Activated CD4-positive, alpha-beta memory T cell treated with anti-CD3 and anti-CD28 coated beads for 36 hours (primary cell): ENCODE data around the gene VWA1. TPM values are rescaled to one million over a fixed set of nuclear protein-coding genes. Genes with fewer than 3 reads are reported as not detected.
A peak's percentile ranks its signal among the peaks of the same experiment; 100 is the strongest.
"Not testable (repeated sequence)": the region's sequence is repeated elsewhere in the genome, so short reads cannot be mapped to it uniquely, and the experiment has no call there.

Experiments used
- CTCF ChIA-PET: fragments of 350-600 bp; sonication (Branson Sonifier 250); formaldehyde crosslinking; loops from one replicate; lab custom pipeline; 2021; ENCODE audit warnings: antibody characterized with exemption, inconsistent platforms; lab: Charles Lee
- POLR2A ChIA-PET: fragments of 350-600 bp; sonication (Branson Sonifier 250); formaldehyde crosslinking; loops from one replicate; lab custom pipeline; 2021; ENCODE audit warnings: antibody characterized with exemption; lab: Charles Lee
- DNase-seq: peaks from one replicate; pipeline ENCODE4 v3.0.0-alpha.2; 2020
- H3K27ac Mint-ChIP-seq: one replicate; pipeline ENCODE4 v1.8.0; 2021; ENCODE audit warnings: mixed read lengths
- H3K27me3 Mint-ChIP-seq: one replicate; pipeline ENCODE4 v1.8.0; 2021; ENCODE audit warnings: mixed read lengths
- H3K36me3 Mint-ChIP-seq: one replicate; pipeline ENCODE4 v1.8.0; 2021; ENCODE audit warnings: mixed read lengths
- H3K4me1 Mint-ChIP-seq: one replicate; pipeline ENCODE4 v1.8.0; 2021; ENCODE audit warnings: low read depth, mixed read lengths
- H3K4me3 Mint-ChIP-seq: one replicate; pipeline ENCODE4 v1.8.0; 2021; ENCODE audit warnings: mild to moderate bottlenecking, mixed read lengths
- H3K9me3 Mint-ChIP-seq: one replicate; pipeline ENCODE4 v1.8.0; 2021; ENCODE audit warnings: mixed read lengths
- intact Hi-C: fragments of 100-400 bp; cut with micrococcal nuclease; formaldehyde crosslinking; loops from one replicate; pipeline ENCODE4 v1.15.1; 2023
- total RNA-seq, 2 experiments: library from RNA; stranded (reverse); gene quantifications; one replicate each; pipeline ENCODE4 v1.2.3, GENCODE V29; 2021

The VWA1 gene
- total RNA-seq, 2 experiments from 2014 or later = 0.69 to 0.92 TPM

DNA sequence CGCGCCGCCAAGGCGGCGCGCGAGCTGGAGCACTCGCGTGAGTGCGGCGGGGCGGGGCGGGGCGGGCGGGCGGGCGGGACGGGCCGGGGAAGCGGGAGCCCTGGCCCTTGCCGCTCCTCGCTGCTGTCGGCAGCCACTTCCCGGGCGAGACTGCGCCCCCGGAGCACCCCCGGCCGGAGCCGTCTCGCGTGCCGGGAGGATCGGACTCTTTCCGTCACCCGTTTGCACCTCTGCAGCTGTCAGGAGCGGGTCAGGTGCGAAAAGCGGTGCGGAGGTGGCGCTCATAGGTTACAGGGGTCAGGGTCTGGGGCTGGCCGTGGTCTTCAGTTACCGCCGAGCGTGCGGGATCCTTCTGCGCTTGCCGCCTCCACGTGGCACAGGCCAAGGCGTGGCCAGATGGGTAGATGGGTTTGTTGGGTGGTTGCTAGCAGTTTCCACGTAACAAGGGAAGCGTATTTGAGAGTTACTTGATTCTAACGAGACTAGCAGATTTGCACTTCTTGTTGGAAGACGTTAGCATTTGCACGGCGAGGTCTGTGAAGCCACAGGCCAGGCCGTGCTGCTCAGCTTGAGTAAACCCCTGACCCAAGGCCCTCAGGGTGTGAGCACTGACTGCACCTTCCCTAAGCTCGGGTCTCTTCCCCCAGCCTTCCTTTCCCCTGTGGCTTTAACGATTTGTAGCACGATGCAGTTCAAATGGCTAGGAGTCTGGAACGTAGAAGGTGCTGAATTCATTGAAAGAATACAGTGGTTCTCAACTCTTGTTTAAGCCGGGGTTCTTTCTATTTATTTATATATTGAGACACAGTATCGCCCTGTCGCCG, 36.8 kb downstream of the VWA1 start:
- DNase-seq = peak; percentile 28
- POLR2A ChIA-PET, H3K27me3 Mint-ChIP-seq, intact Hi-C loops, H3K36me3 Mint-ChIP-seq, CTCF ChIA-PET, H3K9me3 Mint-ChIP-seq: not testable (repeated sequence)
- H3K4me1 Mint-ChIP-seq = peaks cover 26% of the 10 kb centered on the region
- peak overlapping the region; percentile 8 for H3K27ac Mint-ChIP-seq
- peak overlapping the region; percentile 73 for H3K4me3 Mint-ChIP-seq

GRCh38 chr1:1476011-1476410, 40.5 kb downstream of the VWA1 start:
- peaks cover 13% of the 10 kb centered on the region for H3K4me1 Mint-ChIP-seq
- CTCF ChIA-PET = not testable (repeated sequence)

GRCh38 chr1:1477206-1477605, 41.7 kb downstream of the VWA1 start:
- no peaks in the 10 kb centered on the region for H3K27me3 Mint-ChIP-seq
- no peak for DNase-seq
- intact Hi-C loops = no loop called here
- H3K36me3 Mint-ChIP-seq = peaks cover 20% of the 10 kb centered on the region
- peaks cover 12% of the 10 kb centered on the region for H3K4me1 Mint-ChIP-seq
- ChIA-PET POLR2A (no interaction called here), CTCF (no interaction called here)
- H3K27ac Mint-ChIP-seq = no peak overlapping the region
- no peak overlapping the region for H3K4me3 Mint-ChIP-seq
- no peaks in the 10 kb centered on the region for H3K9me3 Mint-ChIP-seq

More at GRCh38 chr1:1476011-1476410, 40.5 kb downstream of the VWA1 start:
- POLR2A ChIA-PET, intact Hi-C loops, H3K27ac Mint-ChIP-seq, DNase-seq, H3K9me3 Mint-ChIP-seq, H3K4me3 Mint-ChIP-seq, H3K27me3 Mint-ChIP-seq: not testable (repeated sequence)
- peaks cover 16% of the 10 kb centered on the region for H3K36me3 Mint-ChIP-seq

- intact Hi-C loops = no loop called here
- no peak overlapping the region for H3K4me3 Mint-ChIP-seq
- ChIA-PET CTCF (no interaction called here), POLR2A (no interaction called here)
- H3K27ac Mint-ChIP-seq = no peak overlapping the region
- H3K4me1 Mint-ChIP-seq = peaks cover 2% of the 10 kb centered on the region
- no peaks in the 10 kb centered on the region for H3K9me3 Mint-ChIP-seq
- H3K27me3 Mint-ChIP-seq = no peaks in the 10 kb centered on the region
- peaks cover 23% of the 10 kb centered on the region for H3K36me3 Mint-ChIP-seq
- DNase-seq = no peak
Observed at GRCh38 chr1:1479547-1480487, 44.3 kb downstream of the VWA1 start.

DNA sequence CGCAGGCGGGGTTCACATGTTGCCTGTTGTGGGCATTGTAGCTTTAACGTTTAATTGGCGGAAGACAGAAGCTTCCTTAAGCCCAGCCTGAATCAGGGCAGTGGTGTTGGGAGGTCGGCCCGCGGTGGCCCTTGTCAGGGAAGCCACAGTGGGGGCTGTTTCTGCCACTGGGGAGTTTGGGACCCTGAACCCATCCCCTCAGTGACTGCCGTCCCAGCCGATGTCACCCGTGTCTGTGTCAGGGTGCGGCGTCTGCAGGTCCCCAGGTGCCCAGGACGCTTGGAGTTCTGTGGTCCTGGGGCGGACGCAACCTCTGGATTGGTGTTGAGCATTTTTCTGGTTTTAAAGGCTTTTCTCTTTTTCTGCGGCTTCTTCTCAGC, 45.0 kb downstream of the VWA1 start:
- intact Hi-C loops, DNase-seq, H3K9me3 Mint-ChIP-seq, H3K4me3 Mint-ChIP-seq, H3K4me1 Mint-ChIP-seq, CTCF ChIA-PET, H3K27me3 Mint-ChIP-seq, H3K27ac Mint-ChIP-seq, POLR2A ChIA-PET: not testable (repeated sequence)
- H3K36me3 Mint-ChIP-seq = peaks cover 23% of the 10 kb centered on the region

DNA sequence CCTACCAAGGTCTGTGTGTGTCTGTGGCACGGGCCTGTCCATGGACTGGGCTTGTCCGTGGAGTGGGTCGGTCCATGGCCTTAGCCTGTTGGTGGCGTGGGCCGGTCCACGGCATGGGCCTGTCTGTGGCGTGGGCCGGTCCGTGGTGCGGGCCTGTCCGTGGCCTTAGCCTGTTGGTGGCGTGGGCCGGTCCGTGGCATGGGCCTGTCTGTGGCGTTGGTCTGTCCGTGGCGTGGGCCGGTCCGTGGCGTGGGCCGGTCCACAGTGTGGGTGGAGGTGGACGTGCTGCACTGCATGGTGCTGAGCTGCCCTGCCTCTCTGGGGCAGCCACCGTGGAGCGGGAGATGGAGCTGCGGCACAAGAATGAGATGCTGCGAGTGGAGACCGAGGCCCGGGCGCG, 46.3 kb downstream of the VWA1 start:
- H3K27ac Mint-ChIP-seq, POLR2A ChIA-PET, intact Hi-C loops, H3K9me3 Mint-ChIP-seq, H3K4me1 Mint-ChIP-seq, H3K27me3 Mint-ChIP-seq, H3K4me3 Mint-ChIP-seq, CTCF ChIA-PET, DNase-seq: not testable (repeated sequence)
- peaks cover 23% of the 10 kb centered on the region for H3K36me3 Mint-ChIP-seq

DNA sequence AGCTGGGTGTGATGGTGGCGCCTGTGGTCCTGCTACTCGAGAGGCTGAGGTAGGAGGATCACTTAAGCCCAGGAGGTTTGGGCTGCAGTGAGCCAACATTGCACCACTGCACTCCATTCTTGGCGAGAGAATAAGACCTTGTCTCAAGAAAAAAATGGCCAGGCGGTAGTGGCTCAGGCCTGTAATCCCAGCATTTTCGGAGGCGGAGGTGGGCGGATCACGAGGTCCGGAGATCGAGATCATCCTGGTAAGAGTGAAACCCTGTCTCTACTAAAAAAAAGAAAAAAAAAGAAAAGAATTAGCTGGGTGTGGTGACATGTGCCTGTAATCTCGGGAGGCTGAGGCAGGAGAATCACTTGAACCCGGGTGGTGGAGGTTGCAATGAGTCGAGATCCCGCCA, 47.4 kb downstream of the VWA1 start:
- no peaks in the 10 kb centered on the region for H3K9me3 Mint-ChIP-seq
- H3K27me3 Mint-ChIP-seq = no peaks in the 10 kb centered on the region
- H3K4me1 Mint-ChIP-seq = no peaks in the 10 kb centered on the region
- H3K36me3 Mint-ChIP-seq = peaks cover 20% of the 10 kb centered on the region
- POLR2A ChIA-PET = no interaction called here
- H3K4me3 Mint-ChIP-seq = no peak overlapping the region
- intact Hi-C loops = no loop called here
- CTCF ChIA-PET = no interaction called here
- H3K27ac Mint-ChIP-seq = no peak overlapping the region
- DNase-seq = no peak

DNA sequence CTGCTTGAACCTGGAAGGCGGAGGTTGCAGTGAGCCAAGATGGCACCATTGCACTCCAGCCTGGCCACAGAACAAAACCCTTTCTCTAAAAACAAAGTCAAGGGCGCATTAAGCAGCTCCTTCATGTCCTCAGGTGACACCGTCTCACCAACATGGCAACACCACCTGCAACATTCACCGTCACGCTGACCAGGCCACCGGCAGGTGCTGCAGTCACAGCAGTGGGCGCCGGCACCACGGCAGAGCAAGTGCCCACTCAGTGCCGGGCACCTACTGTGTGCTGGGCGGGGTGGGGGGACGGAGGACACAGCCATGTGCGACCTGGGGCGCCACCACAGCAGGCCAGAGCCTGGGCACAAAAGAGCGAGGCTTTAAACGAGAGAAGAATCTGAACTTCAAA, 48.2 kb downstream of the VWA1 start:
- ChIA-PET CTCF (no interaction called here), POLR2A (no interaction called here)
- Mint-ChIP-seq H3K27me3 (no peaks in the 10 kb centered on the region), H3K4me3 (no peak overlapping the region), H3K36me3 (peaks cover 20% of the 10 kb centered on the region), H3K4me1 (no peaks in the 10 kb centered on the region), H3K9me3 (no peaks in the 10 kb centered on the region), H3K27ac (no peak overlapping the region)
- DNase-seq = no peak
- intact Hi-C loops = no loop called here

DNA sequence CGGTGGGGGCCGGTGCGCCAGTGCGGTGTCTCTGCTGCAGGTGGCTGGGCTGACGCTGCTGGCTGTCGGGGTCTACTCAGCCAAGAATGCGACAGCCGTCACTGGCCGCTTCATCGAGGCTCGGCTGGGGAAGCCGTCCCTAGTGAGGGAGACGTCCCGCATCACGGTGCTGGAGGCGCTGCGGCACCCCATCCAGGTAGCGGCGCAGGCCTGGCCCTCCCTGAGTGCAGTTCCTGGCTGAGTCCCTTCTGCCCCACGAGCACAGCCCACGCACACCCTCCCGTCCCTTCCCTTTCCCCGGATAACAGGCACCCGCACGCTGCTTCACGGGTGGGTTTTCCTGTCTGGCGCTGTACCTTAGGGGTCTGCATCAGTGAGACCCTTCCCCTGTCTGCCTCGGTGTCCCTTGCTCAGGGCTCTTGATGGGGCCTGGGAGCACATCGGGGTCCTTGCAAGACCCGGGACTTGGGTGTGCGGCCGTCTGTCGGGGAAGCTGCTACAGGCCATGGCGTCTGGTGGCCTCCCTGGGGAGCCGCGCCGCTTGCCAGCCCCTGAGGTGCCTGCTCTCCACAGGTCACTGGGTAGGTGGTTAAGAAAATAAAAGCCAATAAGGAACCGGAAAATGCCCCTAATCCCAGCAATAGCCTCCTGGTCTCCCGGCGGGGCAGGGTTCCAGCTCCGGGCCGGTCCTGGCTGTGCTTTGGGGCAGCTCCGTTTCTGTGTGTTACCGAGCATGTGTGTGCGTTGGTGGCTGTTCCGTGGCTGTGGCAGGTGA, 49.7 kb downstream of the VWA1 start:
- H3K9me3 Mint-ChIP-seq, DNase-seq, intact Hi-C loops, POLR2A ChIA-PET, H3K4me1 Mint-ChIP-seq, CTCF ChIA-PET, H3K27me3 Mint-ChIP-seq, H3K4me3 Mint-ChIP-seq, H3K27ac Mint-ChIP-seq: not testable (repeated sequence)
- peaks cover 24% of the 10 kb centered on the region for H3K36me3 Mint-ChIP-seq

- intact Hi-C loops, H3K4me3 Mint-ChIP-seq, H3K27me3 Mint-ChIP-seq, H3K9me3 Mint-ChIP-seq, H3K27ac Mint-ChIP-seq, CTCF ChIA-PET, POLR2A ChIA-PET, H3K4me1 Mint-ChIP-seq, DNase-seq: not testable (repeated sequence)
- peaks cover 28% of the 10 kb centered on the region for H3K36me3 Mint-ChIP-seq
Observed at GRCh38 chr1:1485755-1486317, 50.3 kb downstream of the VWA1 start.

DNA sequence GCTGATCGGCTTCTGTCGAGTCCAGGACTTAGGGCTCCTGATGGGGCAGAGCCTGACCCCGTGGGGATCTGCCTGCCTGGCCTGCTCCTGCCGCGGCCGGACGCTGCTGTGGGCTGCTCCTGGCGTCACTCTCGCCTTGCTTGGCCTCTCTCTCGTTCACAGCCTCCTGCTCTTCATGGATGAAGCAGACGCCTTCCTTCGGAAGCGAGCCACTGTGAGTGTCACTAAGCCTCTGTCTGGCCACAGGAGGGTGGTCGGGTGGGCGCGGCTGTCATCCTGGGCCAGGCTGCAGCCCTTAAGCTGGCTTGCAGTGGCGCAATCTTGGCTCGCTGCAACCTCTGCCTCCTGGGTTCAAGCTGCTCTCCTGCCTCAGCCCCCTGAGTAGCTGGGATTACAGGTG, 52.2 kb downstream of the VWA1 start:
- Mint-ChIP-seq H3K9me3 (peaks cover 8% of the 10 kb centered on the region), H3K4me3 (no peak overlapping the region), H3K27ac (no peak overlapping the region), H3K27me3 (no peaks in the 10 kb centered on the region), H3K4me1 (no peaks in the 10 kb centered on the region), H3K36me3 (peaks cover 37% of the 10 kb centered on the region)
- DNase-seq = no peak
- ChIA-PET POLR2A (no interaction called here), CTCF (no interaction called here)
- intact Hi-C loops = no loop called here

- H3K27me3 Mint-ChIP-seq = no peaks in the 10 kb centered on the region
- H3K4me3 Mint-ChIP-seq = no peak overlapping the region
- peaks cover 17% of the 10 kb centered on the region for H3K9me3 Mint-ChIP-seq
- intact Hi-C loops = no loop called here
- POLR2A ChIA-PET = no interaction called here
- H3K27ac Mint-ChIP-seq = no peak overlapping the region
- no peak for DNase-seq
- CTCF ChIA-PET = no interaction called here
- H3K36me3 Mint-ChIP-seq = peaks cover 49% of the 10 kb centered on the region
- no peaks in the 10 kb centered on the region for H3K4me1 Mint-ChIP-seq
Observed at GRCh38 chr1:1489231-1489630, 53.7 kb downstream of the VWA1 start.
